ENCODE data around the gene NPHP4.

Gene NPHP4

DNA sequence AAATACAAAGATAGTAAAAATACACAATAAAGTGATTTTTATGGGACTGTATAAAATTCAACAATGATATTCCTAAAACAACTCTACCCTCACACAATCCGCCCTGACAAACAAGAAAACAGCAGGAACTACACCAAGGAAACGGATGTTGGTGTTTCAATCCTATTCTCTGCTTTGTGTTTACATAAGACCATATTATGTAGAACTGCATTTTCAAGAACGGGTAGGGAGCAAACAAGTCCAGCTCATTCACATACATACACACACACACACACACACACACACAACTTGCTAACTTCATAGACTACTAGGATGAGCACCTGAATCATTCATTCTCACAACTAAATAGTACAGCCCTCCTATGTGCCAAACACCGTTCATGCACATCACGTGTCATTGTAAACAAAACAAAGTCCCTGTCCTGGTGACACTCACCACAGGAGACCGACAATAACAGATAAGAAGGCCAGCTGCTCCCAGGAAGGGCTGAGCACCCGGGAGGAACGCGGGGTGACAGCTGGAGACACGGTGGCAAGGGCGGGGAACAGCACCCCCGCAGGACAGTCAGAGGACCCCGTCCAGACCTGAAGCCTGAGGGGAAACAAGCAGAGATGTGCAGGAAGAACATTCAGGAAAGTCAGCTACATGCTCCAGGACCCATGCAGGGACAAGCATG, 43.0 kb downstream of the NPHP4 start:
- Histone ChIP-seq H3K79me1 (ENCODE audit: low read length) (no peaks in the 10 kb centered on the region), H2AK5ac (ENCODE audit: low read length) (no peak overlapping the region), H2BK5ac (ENCODE audit: low read length) (no peak overlapping the region), H3K27ac (ENCODE audit: low read depth, low read length) (no peak overlapping the region), H3K4me2 (ENCODE audit: low read length) (no peak overlapping the region), H3K4me3 (ENCODE audit: low read length) (no peak overlapping the region), H2BK15ac (replicated peaks; ENCODE audit: low read depth) (no peak overlapping the region), H2BK120ac (ENCODE audit: low read depth, low read length) (no peak overlapping the region), H3K18ac (ENCODE audit: low read length) (no peak overlapping the region), H3K56ac (ENCODE audit: low read length) (no peak overlapping the region), H3K9ac (ENCODE audit: low read length) (no peak overlapping the region), H3K4ac (ENCODE audit: low read depth, low read length) (no peak overlapping the region), H3K4me1 (ENCODE audit: control insufficient read depth, low read depth, low read length) (no peaks in the 10 kb centered on the region), H4K8ac (ENCODE audit: low read depth, low read length) (no peak overlapping the region), H3K27me3 (ENCODE audit: insufficient read depth, low read length, poor library complexity) (no peaks in the 10 kb centered on the region), H4K5ac (ENCODE audit: low read length) (no peak overlapping the region), H3K23ac (ENCODE audit: low read length) (no peak overlapping the region), H3K36me3 (ENCODE audit: control insufficient read depth, insufficient read depth, low read length) (no peaks in the 10 kb centered on the region), H3K79me2 (ENCODE audit: control insufficient read depth, insufficient read depth, low read length) (no peaks in the 10 kb centered on the region)
- no CpG with 5 or more reads among the region's 13 CpGs for WGBS (ENCODE audit: extremely low coverage, insufficient coverage, low lambda C conversion rate)
- peak; percentile 10 for DNase-seq

GRCh38 chr1:5948681-5949005, 43.6 kb downstream of the NPHP4 start:
- Histone ChIP-seq H3K36me3 (ENCODE audit: control insufficient read depth, insufficient read depth, low read length) (no peaks in the 10 kb centered on the region), H4K5ac (ENCODE audit: low read length) (no peak overlapping the region), H2BK120ac (ENCODE audit: low read depth, low read length) (no peak overlapping the region), H3K27ac (ENCODE audit: low read depth, low read length) (no peak overlapping the region), H3K27me3 (ENCODE audit: insufficient read depth, low read length, poor library complexity) (no peaks in the 10 kb centered on the region), H4K8ac (ENCODE audit: low read depth, low read length) (no peak overlapping the region), H2AK5ac (ENCODE audit: low read length) (no peak overlapping the region), H3K4ac (ENCODE audit: low read depth, low read length) (no peak overlapping the region), H3K4me2 (ENCODE audit: low read length) (no peak overlapping the region), H2BK5ac (ENCODE audit: low read length) (no peak overlapping the region), H3K23ac (ENCODE audit: low read length) (no peak overlapping the region), H3K9ac (ENCODE audit: low read length) (no peak overlapping the region), H2BK15ac (replicated peaks; ENCODE audit: low read depth) (no peak overlapping the region), H3K79me1 (ENCODE audit: low read length) (no peaks in the 10 kb centered on the region), H3K79me2 (ENCODE audit: control insufficient read depth, insufficient read depth, low read length) (no peaks in the 10 kb centered on the region), H3K4me1 (ENCODE audit: control insufficient read depth, low read depth, low read length) (no peaks in the 10 kb centered on the region), H3K56ac (ENCODE audit: low read length) (no peak overlapping the region), H3K18ac (ENCODE audit: low read length) (no peak overlapping the region), H3K4me3 (ENCODE audit: low read length) (no peak overlapping the region)
- DNase-seq, result no peak
- WGBS (ENCODE audit: extremely low coverage, insufficient coverage, low lambda C conversion rate), result no CpG with 5 or more reads among the region's 4 CpGs

DNA sequence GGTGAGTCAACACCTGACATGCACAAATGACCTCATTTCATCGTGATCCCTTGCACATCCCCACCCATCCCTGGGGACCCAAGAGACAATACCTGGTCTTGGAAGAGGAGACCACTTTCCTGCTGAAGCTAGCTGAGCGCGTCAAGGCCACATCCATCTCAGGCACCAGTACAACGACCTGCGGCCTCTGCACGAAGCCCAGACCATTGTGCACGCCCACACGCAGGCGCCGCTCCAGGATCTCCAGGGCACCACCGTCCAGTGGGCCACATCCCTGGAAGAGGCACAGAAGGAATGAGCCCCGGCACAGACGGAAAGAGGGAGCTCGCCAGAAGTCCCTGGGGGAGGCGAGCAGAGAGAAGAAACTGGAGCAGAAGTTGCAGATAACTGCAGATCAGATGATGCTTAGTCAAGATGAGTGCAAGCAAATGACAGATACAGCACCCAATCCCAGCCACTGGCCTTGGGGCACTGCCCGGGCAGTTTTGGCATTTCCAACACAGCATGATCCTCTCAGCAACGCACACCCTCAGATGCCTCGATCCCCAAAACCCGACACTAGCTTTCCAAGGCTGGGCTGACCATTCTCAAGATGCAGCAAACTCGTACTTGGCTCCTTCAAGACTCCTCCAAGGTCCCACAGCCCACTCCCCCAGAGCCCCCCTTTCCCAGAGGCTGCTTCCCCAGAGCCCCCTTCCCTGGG, 44.1 kb downstream of the NPHP4 start:
- no peak for DNase-seq
- Histone ChIP-seq H3K27me3 (ENCODE audit: insufficient read depth, low read length, poor library complexity) (no peaks in the 10 kb centered on the region), H3K9ac (ENCODE audit: low read length) (no peak overlapping the region), H3K4me2 (ENCODE audit: low read length) (no peak overlapping the region), H2BK15ac (replicated peaks; ENCODE audit: low read depth) (no peak overlapping the region), H3K79me2 (ENCODE audit: control insufficient read depth, insufficient read depth, low read length) (no peaks in the 10 kb centered on the region), H3K4ac (ENCODE audit: low read depth, low read length) (no peak overlapping the region), H4K5ac (ENCODE audit: low read length) (no peak overlapping the region), H3K79me1 (ENCODE audit: low read length) (no peaks in the 10 kb centered on the region), H3K56ac (ENCODE audit: low read length) (no peak overlapping the region), H3K4me3 (ENCODE audit: low read length) (no peak overlapping the region), H2AK5ac (ENCODE audit: low read length) (no peak overlapping the region), H3K18ac (ENCODE audit: low read length) (no peak overlapping the region), H3K27ac (ENCODE audit: low read depth, low read length) (no peak overlapping the region), H4K8ac (ENCODE audit: low read depth, low read length) (no peak overlapping the region), H3K36me3 (ENCODE audit: control insufficient read depth, insufficient read depth, low read length) (no peaks in the 10 kb centered on the region), H3K23ac (ENCODE audit: low read length) (no peak overlapping the region), H2BK5ac (ENCODE audit: low read length) (no peak overlapping the region), H2BK120ac (ENCODE audit: low read depth, low read length) (no peak overlapping the region), H3K4me1 (ENCODE audit: control insufficient read depth, low read depth, low read length) (no peaks in the 10 kb centered on the region)
- WGBS (ENCODE audit: extremely low coverage, insufficient coverage, low lambda C conversion rate), result no CpG with 5 or more reads among the region's 20 CpGs

DNA sequence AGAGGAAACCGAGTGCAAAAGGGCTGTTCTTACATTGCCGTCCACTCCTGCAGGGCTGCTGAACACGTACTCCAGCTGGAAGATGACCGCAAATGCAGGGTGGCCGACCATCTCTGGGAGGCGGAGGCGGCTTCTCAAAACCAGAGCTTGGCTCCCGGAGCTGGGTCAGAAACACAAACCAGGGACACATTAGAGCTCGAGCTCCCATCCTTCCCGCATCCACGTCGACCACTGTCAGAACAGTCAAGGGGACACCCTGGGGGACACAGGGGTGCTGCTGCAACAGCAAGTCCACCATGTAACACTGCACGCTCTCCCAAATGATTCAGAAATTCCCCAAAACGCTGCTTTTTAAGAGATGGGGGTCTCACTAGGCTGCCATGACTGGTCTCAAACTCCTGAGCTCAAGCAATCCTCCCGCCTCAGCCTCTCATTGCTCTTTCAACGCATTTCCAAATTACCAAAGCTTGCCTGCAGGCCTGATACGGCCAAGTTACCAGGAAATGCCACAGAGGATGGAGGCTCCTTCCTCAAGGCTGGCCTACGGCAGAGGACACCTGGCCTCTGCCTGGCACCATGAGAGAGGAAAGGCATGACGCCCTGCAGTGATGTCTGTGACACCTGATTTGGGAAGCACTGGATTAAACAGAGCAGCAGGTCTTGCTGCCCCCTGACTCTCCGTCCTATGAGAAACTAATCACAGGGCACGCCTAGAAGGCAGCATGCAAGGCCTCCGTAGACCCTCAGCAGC, 45.0 kb downstream of the NPHP4 start:
- Histone ChIP-seq H2BK120ac (ENCODE audit: low read depth, low read length) (no peak overlapping the region), H3K56ac (ENCODE audit: low read length) (no peak overlapping the region), H4K5ac (ENCODE audit: low read length) (no peak overlapping the region), H3K23ac (ENCODE audit: low read length) (no peak overlapping the region), H3K79me2 (ENCODE audit: control insufficient read depth, insufficient read depth, low read length) (no peaks in the 10 kb centered on the region), H3K4me1 (ENCODE audit: control insufficient read depth, low read depth, low read length) (no peaks in the 10 kb centered on the region), H3K4me3 (ENCODE audit: low read length) (no peak overlapping the region), H3K27me3 (ENCODE audit: insufficient read depth, low read length, poor library complexity) (no peaks in the 10 kb centered on the region), H2BK15ac (replicated peaks; ENCODE audit: low read depth) (no peak overlapping the region), H3K27ac (ENCODE audit: low read depth, low read length) (no peak overlapping the region), H3K9ac (ENCODE audit: low read length) (no peak overlapping the region), H3K4me2 (ENCODE audit: low read length) (no peak overlapping the region), H2AK5ac (ENCODE audit: low read length) (no peak overlapping the region), H2BK5ac (ENCODE audit: low read length) (no peak overlapping the region), H4K8ac (ENCODE audit: low read depth, low read length) (no peak overlapping the region), H3K4ac (ENCODE audit: low read depth, low read length) (no peak overlapping the region), H3K18ac (ENCODE audit: low read length) (no peak overlapping the region), H3K36me3 (ENCODE audit: control insufficient read depth, insufficient read depth, low read length) (no peaks in the 10 kb centered on the region), H3K79me1 (ENCODE audit: low read length) (no peaks in the 10 kb centered on the region)
- WGBS (ENCODE audit: extremely low coverage, insufficient coverage, low lambda C conversion rate), result no CpG with 5 or more reads among the region's 22 CpGs
- no peak for DNase-seq

- DNase-seq, result no peak
- Histone ChIP-seq H3K18ac (ENCODE audit: low read length) (no peak overlapping the region), H4K5ac (ENCODE audit: low read length) (no peak overlapping the region), H3K4me1 (ENCODE audit: control insufficient read depth, low read depth, low read length) (no peaks in the 10 kb centered on the region), H3K79me1 (ENCODE audit: low read length) (no peaks in the 10 kb centered on the region), H3K4ac (ENCODE audit: low read depth, low read length) (no peak overlapping the region), H2BK5ac (ENCODE audit: low read length) (no peak overlapping the region), H3K79me2 (ENCODE audit: control insufficient read depth, insufficient read depth, low read length) (no peaks in the 10 kb centered on the region), H3K56ac (ENCODE audit: low read length) (no peak overlapping the region), H3K4me3 (ENCODE audit: low read length) (no peak overlapping the region), H3K4me2 (ENCODE audit: low read length) (no peak overlapping the region), H2BK120ac (ENCODE audit: low read depth, low read length) (no peak overlapping the region), H3K36me3 (ENCODE audit: control insufficient read depth, insufficient read depth, low read length) (no peaks in the 10 kb centered on the region), H3K9ac (ENCODE audit: low read length) (no peak overlapping the region), H4K8ac (ENCODE audit: low read depth, low read length) (no peak overlapping the region), H2AK5ac (ENCODE audit: low read length) (no peak overlapping the region), H2BK15ac (replicated peaks; ENCODE audit: low read depth) (no peak overlapping the region), H3K27ac (ENCODE audit: low read depth, low read length) (no peak overlapping the region), H3K27me3 (ENCODE audit: insufficient read depth, low read length, poor library complexity) (no peaks in the 10 kb centered on the region), H3K23ac (ENCODE audit: low read length) (no peak overlapping the region)
- WGBS (ENCODE audit: extremely low coverage, insufficient coverage, low lambda C conversion rate), result no CpG with 5 or more reads among the region's 14 CpGs
Observed at GRCh38 chr1:5945445-5945844, 46.8 kb downstream of the NPHP4 start.
